ENCODE data around the gene BATF.
A peak's percentile ranks its signal among the peaks of the same experiment; 100 is the strongest.

BATF gene

GRCh38 chr14:75514673-75515628 is 7.3 kb upstream of the BATF start:
- TF ChIP-seq POLR2A (IDR thresholded peaks at IDR 0.05; ENCODE audit: low read length) (no peak), GATA1 (IDR thresholded peaks at IDR 0.05; ENCODE audit: low read depth, low read length) (no peak)
- no peak for DNase-seq

- DNase-seq = no peak
Observed at GRCh38 chr14:75515629-75515996, 6.7 kb upstream of the BATF start.

GRCh38 chr14:75518625-75519024 is 3.6 kb upstream of the BATF start:
- TF ChIP-seq POLR2A (IDR thresholded peaks at IDR 0.05; ENCODE audit: low read length) (no peak), GATA1 (IDR thresholded peaks at IDR 0.05; ENCODE audit: low read depth, low read length) (no peak)
- peak; percentile 32 to 47 for DNase-seq

More at GRCh38 chr14:75515629-75515996, 6.7 kb upstream of the BATF start:
- no peak for TF ChIP-seq GATA1 (IDR thresholded peaks at IDR 0.05; ENCODE audit: low read depth, low read length)
- no peak for TF ChIP-seq POLR2A (IDR thresholded peaks at IDR 0.05; ENCODE audit: low read length)

- no peak for TF ChIP-seq POLR2A (IDR thresholded peaks at IDR 0.05; ENCODE audit: low read length)
- TF ChIP-seq GATA1 (IDR thresholded peaks at IDR 0.05; ENCODE audit: low read depth, low read length) = no peak
- DNase-seq = no peak
Observed at GRCh38 chr14:75519394-75519793, 2.9 kb upstream of the BATF start.

GRCh38 chr14:75519826-75520728 is 2.2 kb upstream of the BATF start:
- no peak for DNase-seq
- TF ChIP-seq GATA1 (IDR thresholded peaks at IDR 0.05; ENCODE audit: low read depth, low read length) (no peak), POLR2A (IDR thresholded peaks at IDR 0.05; ENCODE audit: low read length) (no peak)

- no peak for DNase-seq
- TF ChIP-seq POLR2A (IDR thresholded peaks at IDR 0.05; ENCODE audit: low read length) = no peak
- TF ChIP-seq GATA1 (IDR thresholded peaks at IDR 0.05; ENCODE audit: low read depth, low read length) = no peak
Observed at GRCh38 chr14:75520852-75521251, 1.4 kb upstream of the BATF start.

GRCh38 chr14:75521415-75522199 is 662 bp upstream of the BATF start:
- TF ChIP-seq GATA1 (IDR thresholded peaks at IDR 0.05; ENCODE audit: low read depth, low read length) (no peak), POLR2A (IDR thresholded peaks at IDR 0.05; ENCODE audit: low read length) (no peak)
- no peak for DNase-seq

GRCh38 chr14:75522983-75523318 is 682 bp downstream of the BATF start:
- no peak for TF ChIP-seq GATA1 (IDR thresholded peaks at IDR 0.05; ENCODE audit: low read depth, low read length)
- no peak for TF ChIP-seq POLR2A (IDR thresholded peaks at IDR 0.05; ENCODE audit: low read length)
- no peak for DNase-seq

- DNase-seq = no peak
- no peak for TF ChIP-seq POLR2A (IDR thresholded peaks at IDR 0.05; ENCODE audit: low read length)
Observed at GRCh38 chr14:75523771-75524171, 1.5 kb downstream of the BATF start.

GRCh38 chr14:75525969-75526368 is 3.7 kb downstream of the BATF start:
- TF ChIP-seq POLR2A (IDR thresholded peaks at IDR 0.05; ENCODE audit: low read length) (no peak), GATA1 (IDR thresholded peaks at IDR 0.05; ENCODE audit: low read depth, low read length) (no peak)
- no peak for DNase-seq

- TF ChIP-seq POLR2A (IDR thresholded peaks at IDR 0.05; ENCODE audit: low read length) = no peak
- no peak for TF ChIP-seq GATA1 (IDR thresholded peaks at IDR 0.05; ENCODE audit: low read depth, low read length)
- DNase-seq = no peak
Observed at GRCh38 chr14:75527449-75528163, 5.3 kb downstream of the BATF start.

- no peak for DNase-seq
- TF ChIP-seq GATA1 (IDR thresholded peaks at IDR 0.05; ENCODE audit: low read depth, low read length) (no peak), POLR2A (IDR thresholded peaks at IDR 0.05; ENCODE audit: low read length) (no peak)
Observed at GRCh38 chr14:75531256-75531655, 9.0 kb downstream of the BATF start.

GRCh38 chr14:75531660-75532317 is 9.5 kb downstream of the BATF start:
- DNase-seq = no peak

More at GRCh38 chr14:75531660-75532317, 9.5 kb downstream of the BATF start:
- TF ChIP-seq GATA1 (IDR thresholded peaks at IDR 0.05; ENCODE audit: low read depth, low read length) (no peak), POLR2A (IDR thresholded peaks at IDR 0.05; ENCODE audit: low read length) (no peak)

All from erythroblast (primary cell).